HG02981 (cell line): ENCODE results near the gene FGFR2.
"Not testable (repeated sequence)": the region's sequence is repeated elsewhere in the genome, so short reads cannot be mapped to it uniquely, and the experiment has no call there.

Source experiments
- ATAC-seq: cut with Tn5 transposase; IDR thresholded peaks from one replicate; pipeline ENCODE4 v1.9.1; 2021; ENCODE audit warnings: mild to moderate bottlenecking, moderate library complexity; ENCODE audit not compliant: unreplicated experiment

The FGFR2 gene

DNA sequence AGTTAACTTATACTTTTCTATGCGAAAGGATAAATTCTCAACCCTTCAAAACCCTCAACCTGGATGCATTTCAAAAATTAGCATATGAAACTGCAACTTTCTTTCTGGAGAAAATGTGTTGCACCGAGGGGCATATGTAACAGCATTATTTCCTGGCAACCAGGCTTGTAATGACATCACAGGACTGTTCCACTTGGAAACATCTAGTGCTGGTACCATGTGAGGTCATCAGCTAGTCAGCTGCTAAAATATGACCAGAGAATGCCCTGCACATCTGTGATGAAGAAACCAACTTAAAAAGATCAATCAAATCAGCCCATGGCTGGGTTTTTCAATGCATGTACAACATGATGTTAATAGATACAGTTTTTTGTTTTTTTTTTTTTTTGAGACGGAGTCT, 40.0 kb downstream of the FGFR2 start:
- ATAC-seq = no peak

DNA sequence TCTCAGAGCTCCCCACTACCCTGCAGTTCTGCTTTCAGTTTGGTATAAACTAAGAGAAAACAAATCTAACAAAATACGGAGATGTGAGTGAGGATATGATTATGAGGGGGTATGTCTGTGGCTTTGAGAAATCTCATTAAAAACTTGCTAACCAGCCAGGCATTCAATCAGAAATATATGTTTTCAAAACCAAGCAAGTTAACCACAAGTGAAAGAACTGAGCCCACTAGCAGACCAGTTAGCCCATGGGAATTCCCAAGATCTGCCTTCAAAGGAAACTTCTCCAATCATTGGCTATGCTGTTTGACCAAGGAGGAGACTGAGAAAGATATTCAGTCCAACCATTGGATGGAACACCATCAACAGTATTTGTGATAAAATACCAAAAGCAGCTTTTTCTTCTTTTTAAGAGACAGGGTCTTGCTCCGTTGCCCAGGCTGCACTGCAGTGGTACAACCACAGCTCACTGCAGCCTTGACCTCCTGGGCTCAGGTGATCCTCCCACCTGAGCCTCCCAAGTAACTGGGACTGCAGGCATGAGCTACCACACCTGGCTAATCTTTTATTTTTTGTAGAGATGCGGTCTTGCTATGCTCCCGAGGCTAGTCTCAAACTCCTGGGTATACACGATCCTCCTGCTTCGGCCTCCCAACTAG, 41.2 kb downstream of the FGFR2 start:
- ATAC-seq = no peak

DNA sequence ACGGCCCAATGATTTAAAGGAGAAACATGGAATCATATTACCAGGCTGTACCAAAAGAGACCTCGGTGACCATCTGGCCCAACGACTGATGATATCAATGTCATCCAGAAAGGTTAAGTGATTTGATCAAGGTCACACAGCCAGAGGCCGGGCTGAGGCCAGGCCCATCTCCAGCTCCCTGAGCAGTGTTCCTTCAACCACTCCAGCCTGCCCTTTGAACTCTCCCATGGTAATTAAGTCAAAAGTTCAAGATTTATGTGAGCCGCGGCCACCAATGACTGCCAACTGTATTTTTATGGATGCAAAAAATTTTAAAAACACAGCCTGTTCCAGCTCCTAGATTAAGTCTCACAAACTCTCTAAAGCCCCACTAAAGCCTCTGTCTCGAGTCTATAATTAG, 41.8 kb downstream of the FGFR2 start:
- no peak for ATAC-seq

DNA sequence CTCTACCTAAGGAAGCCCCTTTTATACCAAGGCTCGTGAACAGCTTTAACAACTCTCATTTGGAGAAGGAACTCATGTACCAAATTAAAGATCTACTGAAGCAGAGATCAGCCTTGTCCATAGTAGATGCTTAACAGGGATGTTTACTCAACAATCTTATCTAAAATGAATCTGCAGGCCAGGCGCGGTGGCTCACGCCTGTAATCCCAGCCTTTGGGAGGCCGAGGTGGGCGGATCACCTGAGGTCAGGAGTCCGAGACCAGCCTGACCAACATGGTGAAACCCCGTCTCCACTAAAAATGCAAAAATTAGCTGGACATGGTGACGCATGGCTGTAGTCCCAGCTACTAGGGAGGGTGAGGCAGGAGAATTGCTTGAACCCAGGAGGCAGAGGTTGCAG, 43.3 kb downstream of the FGFR2 start:
- ATAC-seq = not testable (repeated sequence)

DNA sequence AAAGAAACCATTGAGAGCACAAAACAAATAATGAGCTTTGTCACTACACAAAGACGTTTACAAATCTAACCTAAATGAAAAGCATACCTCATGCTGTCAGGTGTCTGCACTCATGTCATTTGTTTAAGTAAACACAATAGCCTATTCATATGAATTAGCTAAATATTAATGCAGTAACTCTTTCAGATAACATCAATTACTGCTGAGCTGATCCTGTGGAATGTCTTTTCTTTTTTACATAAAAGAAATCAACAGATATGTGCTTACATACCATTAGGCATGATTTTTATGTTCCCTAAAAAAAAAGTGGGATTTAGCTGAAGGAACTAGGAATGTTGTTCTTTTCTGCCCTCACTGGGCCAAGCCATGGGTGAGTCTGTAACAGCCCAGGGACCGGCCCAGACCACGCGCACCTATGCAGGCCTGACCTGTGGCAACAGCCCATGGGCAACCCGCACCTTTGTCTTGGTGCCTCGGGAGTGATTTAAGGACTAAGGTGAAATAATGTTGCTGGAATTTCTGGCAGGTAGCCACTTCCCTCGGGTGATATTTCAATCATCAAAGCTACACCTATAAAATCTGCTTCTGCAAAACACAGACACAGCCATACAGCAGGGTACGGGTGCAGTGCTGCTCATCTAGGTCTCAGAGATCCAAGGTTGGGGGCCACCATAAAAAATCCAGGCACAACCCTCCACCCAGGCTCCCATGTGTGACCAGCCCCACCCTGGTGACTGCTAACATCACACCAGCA, 44.6 kb downstream of the FGFR2 start:
- ATAC-seq = no peak

DNA sequence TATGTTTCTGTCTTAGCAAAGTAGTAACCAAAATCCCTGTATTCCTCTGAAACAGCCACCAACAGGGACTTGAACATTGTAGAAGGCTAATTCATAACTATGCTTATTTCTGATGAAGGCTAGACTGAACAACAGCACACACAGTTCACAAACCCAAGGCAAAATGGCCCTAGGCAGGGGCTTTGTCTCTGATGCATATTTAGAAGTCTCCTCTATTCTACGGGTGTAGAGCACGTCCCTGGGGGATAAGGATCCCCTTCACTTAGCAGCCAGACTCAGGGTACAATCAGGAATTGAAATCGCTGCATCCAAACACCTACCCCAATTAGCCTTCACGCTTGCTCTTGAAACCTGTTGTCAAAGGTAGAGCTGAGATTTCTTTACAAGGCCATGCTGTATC, 45.5 kb downstream of the FGFR2 start:
- ATAC-seq = no peak

DNA sequence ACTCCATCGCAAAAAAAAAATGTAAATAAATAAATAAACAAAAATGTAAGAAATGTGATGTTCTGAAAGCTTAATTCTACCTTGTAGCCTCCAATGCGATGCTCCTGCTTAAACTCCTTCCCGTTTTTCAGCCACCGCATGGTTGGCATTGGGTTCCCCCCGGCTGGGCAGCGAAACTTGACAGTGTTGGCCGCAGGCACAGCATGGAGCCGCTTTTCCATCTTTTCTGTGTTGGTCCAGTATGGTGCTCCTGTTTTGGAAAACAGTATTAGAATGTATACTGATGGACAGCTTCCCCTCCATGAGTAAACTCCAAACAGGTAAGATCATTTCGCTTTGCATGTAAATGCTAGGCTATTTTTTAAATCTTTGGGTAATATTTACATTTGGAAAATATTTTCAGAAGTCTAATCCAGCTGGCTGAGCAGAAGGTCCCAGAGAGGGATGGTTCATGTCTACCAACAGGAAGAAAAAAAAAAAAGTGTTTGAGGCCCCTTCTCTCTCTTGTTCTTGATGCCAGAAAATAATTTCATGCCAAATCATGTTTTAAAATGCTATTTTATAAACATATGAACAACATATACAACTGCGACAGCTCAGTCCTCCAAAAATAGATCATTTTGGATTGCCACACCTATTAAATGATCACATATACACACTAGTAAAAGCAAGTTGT, 46.9 kb downstream of the FGFR2 start:
- ATAC-seq = no peak

DNA sequence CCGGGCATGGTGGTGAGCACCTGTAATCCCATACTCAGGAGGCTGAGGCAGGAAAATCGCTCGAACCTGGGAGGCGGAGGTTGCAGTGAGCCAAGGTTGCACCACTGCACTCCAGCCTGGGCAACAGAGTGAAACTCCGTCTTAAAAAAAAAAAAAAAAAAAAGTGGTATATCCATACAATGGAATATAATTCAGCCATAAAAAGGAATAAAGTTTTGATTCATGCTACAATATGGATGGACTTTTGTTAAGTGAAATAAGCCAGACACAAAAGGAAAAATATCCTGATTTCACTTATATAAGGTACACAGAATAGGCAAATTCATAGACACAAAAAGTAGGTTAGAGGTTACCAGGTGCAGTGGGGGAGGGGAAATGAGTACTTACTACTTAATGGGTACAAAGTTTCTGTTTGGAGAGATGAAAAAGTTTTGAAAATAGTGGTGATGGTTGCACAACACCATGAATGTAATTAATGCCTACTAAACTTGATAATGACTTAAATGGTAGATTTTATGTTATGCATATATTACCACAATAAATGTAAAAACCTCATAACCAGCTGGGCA, 53.9 kb downstream of the FGFR2 start:
- no peak for ATAC-seq

DNA sequence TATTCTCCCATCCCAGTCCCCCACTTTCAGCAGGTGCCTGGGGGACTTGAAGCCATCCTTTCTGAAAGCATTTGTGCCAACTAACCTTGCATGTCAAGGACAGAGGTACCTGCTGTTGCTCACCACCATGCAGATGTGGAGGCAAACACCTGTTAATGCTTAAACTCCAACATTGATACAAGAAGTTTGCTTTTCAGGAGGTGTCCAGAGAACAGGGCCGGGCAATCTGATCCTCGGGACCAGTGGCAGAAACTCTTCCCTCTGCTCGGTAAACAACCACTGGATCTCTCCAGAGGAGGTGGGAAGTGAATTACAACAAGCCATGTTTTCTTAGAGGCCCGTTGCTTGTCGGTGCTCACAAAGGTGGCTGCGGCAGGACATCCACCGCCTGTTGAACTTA, 54.7 kb downstream of the FGFR2 start:
- no peak for ATAC-seq

DNA sequence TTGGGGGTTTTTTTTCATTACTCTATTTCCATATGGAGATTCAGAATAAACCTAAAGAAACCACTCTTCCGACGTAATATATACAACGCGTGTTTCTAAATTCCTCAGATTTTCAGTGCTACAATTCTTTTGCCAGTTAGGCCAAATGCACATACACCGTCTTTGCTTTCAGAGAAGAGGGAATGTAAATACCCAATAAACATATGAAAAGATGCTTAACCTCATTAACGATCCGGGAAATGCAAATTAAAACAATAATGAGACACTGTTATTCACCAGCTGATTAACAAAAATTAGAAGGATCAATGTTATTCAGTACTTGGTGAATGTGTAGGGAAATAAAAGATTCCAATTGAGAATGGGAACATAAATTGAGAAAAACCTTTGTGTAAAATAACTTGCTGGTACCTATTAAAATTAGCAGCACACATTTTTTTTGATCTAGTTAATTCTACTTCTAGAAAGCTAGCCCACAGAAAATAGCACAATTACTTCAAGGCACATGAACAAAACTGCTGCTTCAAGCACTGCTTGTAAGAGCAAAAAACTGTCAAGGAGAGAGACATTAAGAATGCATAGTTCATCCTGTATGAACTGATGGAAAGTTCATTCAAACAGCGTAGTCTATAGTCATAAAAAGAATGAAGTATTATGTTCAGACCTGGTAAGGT, 56.7 kb downstream of the FGFR2 start:
- ATAC-seq = no peak

DNA sequence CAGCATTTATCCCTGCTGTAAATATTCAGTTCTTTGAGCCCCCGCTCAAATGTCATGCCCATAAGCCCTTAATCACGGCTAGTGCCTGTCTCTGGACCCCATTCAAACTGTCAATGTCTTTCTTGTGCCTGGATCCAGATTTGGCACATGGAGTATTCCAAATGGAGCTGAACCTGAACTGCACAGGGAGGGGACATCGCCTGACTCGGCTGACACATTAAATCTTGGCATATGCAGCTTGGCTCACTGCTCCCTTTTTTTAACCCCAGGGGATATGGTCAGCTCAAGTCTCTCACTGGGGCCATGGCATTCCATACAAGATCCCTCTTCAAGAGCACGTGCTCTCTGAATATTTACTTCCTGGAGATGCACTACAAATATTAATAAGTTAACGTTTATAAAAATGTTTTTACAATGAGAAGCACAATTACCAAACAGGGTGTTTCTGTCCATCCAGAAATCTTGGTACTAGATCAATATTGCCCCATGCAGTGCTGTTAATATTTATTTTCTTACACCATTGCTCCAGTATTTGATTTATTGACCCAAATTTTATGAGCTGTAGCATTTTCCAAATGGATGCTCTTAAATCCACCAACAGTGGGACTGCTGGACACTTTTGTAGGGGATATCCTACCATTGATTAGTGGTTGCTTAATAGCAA, 57.4 kb downstream of the FGFR2 start:
- ATAC-seq = no peak

DNA sequence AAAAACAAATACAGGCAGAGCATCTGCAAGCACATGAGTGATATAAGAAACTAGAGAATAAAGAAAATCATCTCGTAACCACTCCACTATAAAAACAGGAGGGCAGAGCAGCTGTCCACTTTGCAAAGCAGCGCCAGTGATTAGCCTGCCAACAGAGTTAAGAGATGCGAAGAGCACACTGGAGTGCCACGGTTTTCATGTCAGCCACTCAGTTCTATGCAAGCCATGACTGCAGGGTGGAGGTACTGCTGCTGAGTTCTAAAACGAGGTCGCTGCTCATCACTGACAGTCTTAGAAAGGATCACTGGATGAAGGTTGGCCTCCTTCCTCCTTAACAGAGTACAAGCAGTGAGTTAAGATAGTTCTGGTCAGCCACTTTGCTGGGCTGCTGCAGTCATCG, 58.5 kb downstream of the FGFR2 start:
- ATAC-seq = no peak

DNA sequence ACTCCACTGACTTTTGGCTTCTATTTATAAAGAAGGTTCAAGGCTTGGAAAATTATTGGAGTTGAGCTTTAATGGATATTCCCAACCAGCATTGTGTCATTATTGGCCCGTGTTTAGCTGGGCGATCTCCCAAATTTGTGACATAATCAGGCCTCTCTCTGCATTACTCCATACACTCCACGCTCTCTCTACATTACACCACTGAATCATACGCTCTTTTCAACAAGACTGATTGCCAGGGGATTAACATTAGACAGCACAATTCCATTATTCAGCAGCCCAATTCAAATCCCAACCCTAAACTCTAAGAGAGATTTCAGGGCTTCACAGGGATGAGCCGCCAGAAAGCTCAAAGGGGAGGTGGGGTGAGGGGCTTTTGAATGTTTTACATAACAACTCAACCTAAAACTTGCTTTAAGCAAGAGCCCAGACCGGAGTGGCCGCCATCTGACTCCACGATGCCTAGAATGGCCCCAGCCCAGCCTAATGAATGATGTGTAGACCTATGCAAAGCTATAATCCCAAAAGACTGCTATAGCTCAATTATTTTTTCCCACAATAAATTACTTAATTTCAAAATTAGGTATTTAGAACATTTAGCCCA, 61.8 kb downstream of the FGFR2 start:
- ATAC-seq = no peak

DNA sequence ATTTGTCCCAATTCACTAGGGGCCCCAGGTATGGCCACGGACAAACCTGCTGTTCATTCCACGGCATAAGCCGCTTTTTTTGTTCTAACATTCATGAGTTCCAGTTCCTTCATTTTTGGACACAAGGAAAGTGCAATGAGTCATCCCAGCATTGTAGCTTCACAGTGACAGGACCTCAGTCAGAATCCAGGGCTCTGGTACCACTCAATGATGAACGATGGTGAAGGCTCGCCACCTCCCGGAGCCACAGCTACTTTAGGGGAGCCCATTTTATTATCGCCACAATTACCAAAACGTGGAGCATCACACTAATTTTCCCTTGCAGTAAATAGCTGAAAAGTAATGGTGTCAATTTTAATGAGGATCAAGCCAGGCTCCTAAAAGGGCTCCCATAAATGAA, 62.9 kb downstream of the FGFR2 start:
- ATAC-seq = no peak

DNA sequence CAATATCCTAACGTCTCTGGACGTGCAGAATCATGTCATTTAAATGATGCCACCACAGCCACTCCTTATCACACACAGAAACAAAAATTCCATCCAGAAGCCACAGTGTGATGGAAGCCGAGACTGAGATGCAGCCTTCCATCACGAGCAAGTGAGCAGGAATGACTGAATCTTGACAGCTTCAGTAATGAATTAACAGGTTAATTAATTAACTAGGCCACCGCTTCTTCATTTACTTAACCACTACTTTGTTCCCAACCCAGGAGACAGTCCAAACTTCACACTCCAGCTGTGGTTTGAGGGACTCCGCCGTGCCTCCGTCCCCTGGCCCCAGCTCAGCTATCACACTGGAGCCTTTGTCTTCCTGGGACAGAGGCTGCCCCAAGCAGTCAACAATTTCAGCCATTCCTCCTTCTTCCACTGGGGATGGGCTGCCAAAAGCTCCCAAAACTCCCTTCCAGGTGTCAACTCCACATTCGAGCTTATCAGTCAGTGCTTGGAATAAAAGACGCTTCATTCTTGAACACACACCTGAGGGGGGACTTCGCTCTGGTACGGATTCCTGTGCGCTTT, 65.9 kb downstream of the FGFR2 start:
- ATAC-seq = no peak

DNA sequence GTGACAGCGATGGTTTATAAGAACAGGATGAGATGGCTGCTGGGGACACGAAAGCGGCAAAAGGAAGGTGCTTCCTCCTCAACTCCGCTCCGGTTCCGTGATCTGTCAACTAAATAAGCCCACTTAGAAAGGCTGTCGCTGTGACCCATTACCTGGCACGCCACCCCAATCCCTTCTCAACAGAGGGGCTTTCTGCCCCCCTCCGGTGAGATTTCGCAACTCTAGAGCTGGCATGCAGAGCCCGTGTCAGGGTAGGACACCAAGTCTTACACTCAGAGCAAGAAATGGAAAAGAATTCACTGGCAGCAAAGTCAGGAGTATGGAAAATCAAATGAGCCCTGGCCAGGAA, 66.4 kb downstream of the FGFR2 start:
- no peak for ATAC-seq

DNA sequence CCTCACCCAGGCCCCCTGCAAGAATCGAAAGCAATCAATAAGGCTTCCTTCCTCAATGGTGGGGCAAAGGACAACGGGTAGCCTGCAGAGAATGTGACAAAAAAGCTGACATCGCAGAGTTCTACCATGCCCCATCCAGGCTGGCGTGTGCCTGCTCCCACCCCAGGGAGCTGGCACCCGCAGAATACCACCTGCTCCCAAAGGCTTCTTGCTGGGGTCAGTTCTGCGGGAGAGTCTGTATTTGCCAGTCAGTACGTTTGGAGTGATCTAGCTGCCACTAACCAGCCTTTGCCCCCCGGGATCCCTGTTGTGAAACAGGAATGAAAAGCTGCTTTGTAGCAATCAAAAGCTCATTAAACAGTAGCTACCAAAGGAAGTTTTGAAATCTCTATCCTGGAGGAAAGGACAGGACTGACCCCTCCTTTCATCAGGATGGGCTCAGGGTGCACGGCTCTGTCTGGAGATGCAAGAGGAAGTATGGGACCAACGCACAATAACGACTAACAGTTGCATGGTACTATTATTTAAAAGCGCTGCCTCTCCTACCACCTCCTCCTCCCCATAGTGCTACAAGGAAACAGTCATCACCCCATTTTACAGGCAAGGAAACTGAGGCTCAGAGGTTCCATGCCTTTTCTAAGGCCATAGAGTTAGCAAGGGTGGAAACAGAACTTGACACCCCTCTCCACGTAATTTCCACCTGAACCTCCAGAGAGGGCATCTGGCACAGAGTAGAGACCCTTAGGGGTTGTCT, 67.0 kb downstream of the FGFR2 start:
- ATAC-seq = no peak

DNA sequence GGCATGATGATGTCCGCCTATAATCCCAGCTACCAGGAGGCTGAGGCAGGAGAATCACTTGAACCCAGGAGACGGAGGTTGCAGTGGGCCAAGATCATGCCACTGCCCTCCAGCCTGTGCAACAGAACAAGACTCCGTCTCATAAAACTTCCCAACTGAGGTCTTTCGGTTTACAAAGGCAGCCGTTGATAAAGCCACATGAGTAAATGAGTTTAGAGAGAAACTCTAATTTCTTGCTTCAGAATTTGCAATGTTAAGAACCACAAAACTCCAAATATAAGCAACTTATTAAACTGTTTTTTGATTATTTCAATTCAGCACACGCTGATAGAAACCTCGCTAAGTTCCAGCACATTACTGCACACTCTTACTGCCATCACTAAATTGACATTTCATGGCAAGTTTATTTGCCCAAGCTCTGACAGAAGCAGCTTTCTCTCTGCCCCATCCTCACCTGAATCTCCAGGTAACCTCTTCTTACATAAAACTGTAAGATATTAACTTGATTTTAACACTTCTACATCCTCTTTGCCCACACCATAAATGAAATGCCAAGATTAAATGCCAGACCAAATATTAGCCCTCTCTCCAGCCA, 67.7 kb downstream of the FGFR2 start:
- no peak for ATAC-seq

DNA sequence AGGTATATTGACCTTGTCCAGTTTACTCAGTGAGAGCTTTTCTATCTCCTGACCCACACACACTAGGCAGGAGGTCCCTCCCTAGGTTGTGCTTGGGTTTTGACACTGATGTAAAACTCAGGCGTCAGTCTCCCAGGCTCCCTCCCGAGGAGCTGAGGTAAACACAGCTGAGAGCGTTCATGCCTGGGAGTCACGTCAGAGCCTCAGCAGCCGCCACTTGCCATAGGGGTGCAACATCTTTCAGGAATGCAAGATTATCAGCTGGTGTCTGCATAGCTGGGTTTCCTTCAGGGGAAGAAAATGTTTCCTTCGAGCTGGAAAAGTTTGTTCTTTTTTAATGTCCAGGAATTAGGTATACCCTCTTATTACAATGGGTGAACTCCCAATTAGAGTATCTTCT, 70.6 kb downstream of the FGFR2 start:
- no peak for ATAC-seq
